OCI-LY7 (cell line): ENCODE data around the gene ADNP2. TPM values are rescaled to one million over a fixed set of nuclear protein-coding genes. Genes with fewer than 3 reads are reported as not detected.

Source experiments
- BruUV-seq: library from RNA; stranded (reverse); fragments of 400-500 nt; replicated peaks from 2 replicates; lab custom pipeline; 2021; lab: Mats Ljungman, UMichigan
- CTCF ChIA-PET: fragments of 300-600 bp; sonication (Branson Sonifier 250); formaldehyde crosslinking; loops from one replicate; lab custom pipeline; 2022; ENCODE audit warnings: antibody characterized with exemption; ENCODE audit not compliant: unreplicated experiment; lab: Charles Lee
- POLR2A ChIA-PET: fragments of 300-600 bp; sonication (Branson Sonifier 250); formaldehyde crosslinking; loops from one replicate; lab custom pipeline; 2022; ENCODE audit warnings: antibody characterized with exemption; lab: Charles Lee
- DNase-seq: peaks from one replicate; pipeline ENCODE4 v3.0.0-alpha.2; 2015; ENCODE audit warnings: low spot score
- H2AFZ ChIP-seq: fragments of 200-600 bp; sonication (generic), shearing (Covaris generic); 2 replicates; pipeline ENCODE4 v1.6.1; 2014; ENCODE audit warnings: mild to moderate bottlenecking, antibody characterized with exemption, low read length, moderate library complexity
- H3K27ac ChIP-seq: fragments of 200-600 bp; sonication (generic); 2 replicates; pipeline ENCODE4 v1.5.1; 2014; ENCODE audit warnings: mixed run types, low read depth, mild to moderate bottlenecking, moderate library complexity, low read length, inconsistent platforms; ENCODE audit not compliant: poor library complexity, severe bottlenecking
- H3K36me3 ChIP-seq: fragments of 200-600 bp; sonication (generic); 2 replicates; pipeline ENCODE4 v1.6.1; 2014; ENCODE audit warnings: mild to moderate bottlenecking, antibody characterized with exemption, low read length, moderate library complexity, mixed read lengths; ENCODE audit not compliant: insufficient read depth
- H3K4me1 ChIP-seq: fragments of 200-600 bp; sonication (generic); 2 replicates; pipeline ENCODE4 v1.5.1; 2014; ENCODE audit warnings: mild to moderate bottlenecking, low read length; ENCODE audit not compliant: insufficient read depth, poor library complexity, severe bottlenecking
- H3K4me2 ChIP-seq: fragments of 200-600 bp; sonication (generic); 2 replicates; pipeline ENCODE4 v1.6.1; 2014; ENCODE audit warnings: mild to moderate bottlenecking, low read length
- H3K4me3 ChIP-seq: fragments of 200-600 bp; sonication (generic); 2 replicates; pipeline ENCODE4 v1.5.1; 2014; ENCODE audit warnings: mild to moderate bottlenecking, low read depth, low read length; ENCODE audit not compliant: poor library complexity, severe bottlenecking
- H3K79me2 ChIP-seq: fragments of 200-600 bp; sonication (generic); 2 replicates; pipeline ENCODE4 v1.6.1; 2016; ENCODE audit warnings: low read depth, mild to moderate bottlenecking, low read length, moderate library complexity, mixed read lengths; ENCODE audit not compliant: insufficient read depth
- H3K9me2 ChIP-seq: fragments of 200-600 bp; sonication (generic); 2 replicates; pipeline ENCODE4 v1.6.1; 2016; ENCODE audit warnings: mild to moderate bottlenecking, low read length, mixed read lengths; ENCODE audit not compliant: insufficient read depth
- H3K9me3 ChIP-seq: fragments of 200-600 bp; sonication (generic); 2 replicates; pipeline ENCODE4 v1.6.1; 2014; ENCODE audit warnings: mild to moderate bottlenecking, mixed run types, low read length, mixed read lengths
- H4K20me1 ChIP-seq: fragments of 200-600 bp; sonication (generic); 2 replicates; pipeline ENCODE4 v1.6.1; 2014; ENCODE audit warnings: mild to moderate bottlenecking, antibody characterized with exemption, low read length, moderate library complexity, mixed read lengths; ENCODE audit not compliant: insufficient read depth
- EZH2phosphoT487 ChIP-seq: fragments of 200-600 bp; sonication (generic); IDR thresholded peaks from 2 replicates; pipeline ENCODE4 v1.6.1; 2018; ENCODE audit warnings: low read depth, borderline replicate concordance, mild to moderate bottlenecking, mixed run types, antibody characterized with exemption, low read length, moderate library complexity, mixed read lengths
- intact Hi-C: fragments of 100-400 bp; cut with micrococcal nuclease; formaldehyde crosslinking; loops from one replicate; pipeline ENCODE4 v1.10.0; 2022; ENCODE audit not compliant: unreplicated experiment
- total RNA-seq, 2 experiments: library from RNA; depleted of rRNA in 1 of 2; stranded (reverse); fragments of >200 nt in 1 of 2; shearing (Covaris generic) in 1 of 2; gene quantifications; 2 replicates each; pipeline ENCODE4 v1.2.3, GENCODE V29; 2014 to 2022
- TF ChIP-seq, protein P1 (sequence below): fragments of 200-600 bp; sonication (generic); conservative IDR thresholded peaks from 2 replicates; pipeline ENCODE4 v1.5.1; 2014; ENCODE audit warnings: mild to moderate bottlenecking, antibody characterized with exemption, low read length, moderate library complexity, mixed read lengths

Gene ADNP2
- total RNA-seq, 2 experiments from 2014 or later, result 14.0 to 14.9 TPM

DNA sequence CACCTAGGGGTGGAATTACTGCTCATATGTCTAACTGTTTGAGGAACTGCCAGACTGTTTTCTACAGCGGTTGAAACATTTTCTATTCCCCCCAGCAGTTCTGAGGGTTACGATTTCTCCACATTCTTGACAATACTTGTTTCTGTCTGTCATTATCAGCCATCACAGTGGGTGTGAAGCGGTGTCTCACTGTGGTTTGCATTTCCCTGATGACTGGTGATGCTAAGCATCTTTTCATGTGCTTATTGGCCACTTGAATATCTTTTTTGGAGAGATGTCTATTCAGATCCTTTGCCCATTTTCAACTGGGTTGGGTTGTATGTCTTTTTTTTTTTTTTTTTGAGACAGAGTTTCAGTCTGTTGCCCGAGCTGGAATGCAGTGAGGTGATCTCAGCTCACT is 63.0 kb downstream of the ADNP2 start:
- CTCF ChIA-PET, result no interaction called here
- DNase-seq, result no peak
- H3K36me3 ChIP-seq, result no peaks in the 10 kb centered on the region
- no peaks in the 10 kb centered on the region for H3K79me2 ChIP-seq
- intact Hi-C loops, result no loop called here
- no TSS peak for BruUV-seq
- no peak overlapping the region for H3K4me2 ChIP-seq
- no peaks in the 10 kb centered on the region for H3K9me3 ChIP-seq
- no peak overlapping the region for H2AFZ ChIP-seq
- TF ChIP-seq EZH2phosphoT487, result no peak
- TF ChIP-seq, protein P1, sequence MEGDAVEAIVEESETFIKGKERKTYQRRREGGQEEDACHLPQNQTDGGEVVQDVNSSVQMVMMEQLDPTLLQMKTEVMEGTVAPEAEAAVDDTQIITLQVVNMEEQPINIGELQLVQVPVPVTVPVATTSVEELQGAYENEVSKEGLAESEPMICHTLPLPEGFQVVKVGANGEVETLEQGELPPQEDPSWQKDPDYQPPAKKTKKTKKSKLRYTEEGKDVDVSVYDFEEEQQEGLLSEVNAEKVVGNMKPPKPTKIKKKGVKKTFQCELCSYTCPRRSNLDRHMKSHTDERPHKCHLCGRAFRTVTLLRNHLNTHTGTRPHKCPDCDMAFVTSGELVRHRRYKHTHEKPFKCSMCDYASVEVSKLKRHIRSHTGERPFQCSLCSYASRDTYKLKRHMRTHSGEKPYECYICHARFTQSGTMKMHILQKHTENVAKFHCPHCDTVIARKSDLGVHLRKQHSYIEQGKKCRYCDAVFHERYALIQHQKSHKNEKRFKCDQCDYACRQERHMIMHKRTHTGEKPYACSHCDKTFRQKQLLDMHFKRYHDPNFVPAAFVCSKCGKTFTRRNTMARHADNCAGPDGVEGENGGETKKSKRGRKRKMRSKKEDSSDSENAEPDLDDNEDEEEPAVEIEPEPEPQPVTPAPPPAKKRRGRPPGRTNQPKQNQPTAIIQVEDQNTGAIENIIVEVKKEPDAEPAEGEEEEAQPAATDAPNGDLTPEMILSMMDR, result no peak
- no peak overlapping the region for H3K4me3 ChIP-seq
- H4K20me1 ChIP-seq, result no peaks in the 10 kb centered on the region
- no peaks in the 10 kb centered on the region for H3K9me2 ChIP-seq
- H3K27ac ChIP-seq, result no peak overlapping the region
- no peaks in the 10 kb centered on the region for H3K4me1 ChIP-seq
- POLR2A ChIA-PET, result no interaction called here

DNA sequence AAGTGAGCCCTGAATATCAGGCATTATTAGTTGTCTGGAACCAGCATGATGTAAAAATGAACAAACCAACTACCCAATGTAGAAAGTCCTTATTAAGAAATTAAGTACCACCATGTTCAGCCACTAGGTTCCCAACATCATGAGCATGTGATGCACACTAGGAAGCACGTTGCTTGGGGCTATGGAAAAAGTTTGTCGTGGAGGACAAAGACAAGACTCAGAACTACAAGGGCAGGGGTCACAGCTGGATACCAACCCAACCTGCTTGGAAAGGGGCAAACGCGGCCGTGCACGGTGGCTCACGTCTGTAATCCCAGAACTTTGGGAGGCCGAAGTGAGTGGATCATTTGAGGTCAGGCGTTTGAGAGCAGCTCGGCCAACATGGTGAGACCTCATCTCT is 64.0 kb downstream of the ADNP2 start:
- Histone ChIP-seq H4K20me1 (no peaks in the 10 kb centered on the region), H3K4me2 (no peak overlapping the region), H3K4me1 (no peaks in the 10 kb centered on the region), H3K9me2 (no peaks in the 10 kb centered on the region), H3K4me3 (no peak overlapping the region), H3K27ac (no peak overlapping the region), H3K79me2 (no peaks in the 10 kb centered on the region), H2AFZ (no peak overlapping the region), H3K36me3 (no peaks in the 10 kb centered on the region), H3K9me3 (no peaks in the 10 kb centered on the region)
- intact Hi-C loops, result no loop called here
- TF ChIP-seq EZH2phosphoT487, result no peak
- TF ChIP-seq, protein P1, result no peak
- ChIA-PET CTCF (no interaction called here), POLR2A (no interaction called here)
- BruUV-seq, result no TSS peak
- no peak for DNase-seq

DNA sequence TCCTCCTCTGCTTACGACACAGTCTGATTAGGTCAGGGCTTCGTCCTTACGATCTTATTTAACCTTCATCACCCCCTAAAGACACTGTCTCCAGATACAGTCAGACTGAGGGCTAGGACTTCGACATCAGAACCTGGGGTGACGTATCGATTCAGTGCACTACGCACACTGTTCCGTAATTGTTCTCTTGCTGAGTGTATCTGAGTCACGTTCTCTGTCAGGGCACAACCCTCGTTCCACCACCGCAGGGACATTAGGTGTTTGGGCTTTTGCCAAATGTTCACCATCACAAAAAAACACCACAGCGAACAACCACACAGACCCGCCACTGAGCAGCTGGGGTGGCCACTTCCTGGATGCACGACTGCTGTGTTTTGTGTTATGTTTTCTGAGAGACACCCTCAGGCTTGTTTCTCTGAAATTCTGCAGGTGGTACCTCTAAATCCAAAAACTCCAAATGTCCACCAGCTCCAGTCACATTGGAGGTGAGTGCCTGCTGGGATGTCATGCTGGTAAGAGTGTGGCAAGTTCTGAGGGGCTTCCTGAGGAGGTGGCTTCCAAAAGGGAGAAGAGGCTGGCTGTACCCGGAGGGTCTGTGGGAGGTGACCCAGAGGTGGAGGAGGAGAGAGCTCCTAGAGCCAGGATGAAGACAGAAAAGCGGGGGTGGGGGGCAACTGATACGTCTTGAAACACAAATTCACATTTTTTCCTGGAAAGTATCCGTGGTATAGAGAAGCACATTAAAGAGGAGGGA is 66.6 kb downstream of the ADNP2 start:
- no peaks in the 10 kb centered on the region for H3K79me2 ChIP-seq
- CTCF ChIA-PET, result no interaction called here
- no peaks in the 10 kb centered on the region for H4K20me1 ChIP-seq
- no peak overlapping the region for H2AFZ ChIP-seq
- H3K4me3 ChIP-seq, result no peak overlapping the region
- no peak for TF ChIP-seq EZH2phosphoT487
- TF ChIP-seq, protein P1, result no peak
- no peaks in the 10 kb centered on the region for H3K9me3 ChIP-seq
- no peaks in the 10 kb centered on the region for H3K4me1 ChIP-seq
- POLR2A ChIA-PET, result no interaction called here
- no peaks in the 10 kb centered on the region for H3K36me3 ChIP-seq
- no peak overlapping the region for H3K27ac ChIP-seq
- no peak for DNase-seq
- H3K9me2 ChIP-seq, result no peaks in the 10 kb centered on the region
- H3K4me2 ChIP-seq, result no peak overlapping the region
- BruUV-seq, result no TSS peak
- intact Hi-C loops, result no loop called here
